ENCODE measurements around the gene BASP1. TPM values are rescaled to one million over a fixed set of nuclear protein-coding genes. Genes with fewer than 3 reads are reported as not detected.

Gene BASP1
- polyA plus RNA-seq, result 1 to 10 TPM; 4.0 to 4.7 TPM

GRCh38 chr5:17217493-17218352, at the start of gene BASP1:
Gene BASP1 (plus strand): TSS chr5:17217631. CDS start chr5:17275217, 57,586 bp downstream.
- H3K4me3 ChIP-seq (ENCODE audit: low read depth in 1 of 2, low read length in 2 of 2), result peak within 1 kb of the TSS; percentile 50 to 64
- WGBS, 2 donors, result 1 to 2% methylated on average over 45 to 89 of the region's 89 CpGs

GRCh38 chr5:17169507-17169906, 47.9 kb upstream of the BASP1 start:
- H3K27ac ChIP-seq (ENCODE audit: low read depth in 2 of 2, low read length in 1 of 2), result no peak overlapping the region
- H3K27me3 ChIP-seq (ENCODE audit: control insufficient read depth in 1 of 2, insufficient read depth in 2 of 2, low read length in 2 of 2), result no peaks in the 10 kb centered on the region
- 30 to 33% methylated on average over 2 of the region's 2 CpGs for WGBS, 2 donors
- no peaks in the 10 kb centered on the region for H3K9me3 ChIP-seq (ENCODE audit: control insufficient read depth in 2 of 2, insufficient read depth in 1 of 2, low read depth in 1 of 2, low read length in 1 of 2)
- H3K36me3 ChIP-seq (ENCODE audit: control insufficient read depth in 2 of 2, insufficient read depth in 2 of 2, low read length in 1 of 2), result no peaks in the 10 kb centered on the region
- H3K4me3 ChIP-seq (ENCODE audit: low read depth in 1 of 2, low read length in 2 of 2), result no peak overlapping the region
- H3K4me1 ChIP-seq (ENCODE audit: control insufficient read depth in 2 of 2, insufficient read depth in 2 of 2, low read length in 1 of 2), result no peaks in the 10 kb centered on the region

More at GRCh38 chr5:17217493-17218352, at the start of gene BASP1:
- Histone ChIP-seq H3K27me3 (ENCODE audit: control insufficient read depth in 1 of 2, insufficient read depth in 2 of 2, low read length in 2 of 2) (no peaks in the 10 kb centered on the region), H3K9me3 (ENCODE audit: control insufficient read depth in 2 of 2, insufficient read depth in 1 of 2, low read depth in 1 of 2, low read length in 1 of 2) (peaks cover 0 to 3% of the 10 kb centered on the region in 2 donors), H3K36me3 (ENCODE audit: control insufficient read depth in 2 of 2, insufficient read depth in 2 of 2, low read length in 1 of 2) (no peaks in the 10 kb centered on the region), H3K27ac (ENCODE audit: low read depth in 2 of 2, low read length in 1 of 2) (peak within 1 kb of the TSS; percentile 30 to 37), H3K4me1 (ENCODE audit: control insufficient read depth in 2 of 2, insufficient read depth in 2 of 2, low read length in 1 of 2) (peaks cover 8% of the 10 kb centered on the region in 2 donors)

GRCh38 chr5:17172791-17173190, 44.6 kb upstream of the BASP1 start:
- no peak overlapping the region for H3K27ac ChIP-seq (ENCODE audit: low read depth in 2 of 2, low read length in 1 of 2)
- 67 to 69% methylated on average over 3 of the region's 3 CpGs for WGBS, 2 donors
- no peaks in the 10 kb centered on the region for H3K36me3 ChIP-seq (ENCODE audit: control insufficient read depth in 2 of 2, insufficient read depth in 2 of 2, low read length in 1 of 2)
- no peak overlapping the region for H3K4me3 ChIP-seq (ENCODE audit: low read depth in 1 of 2, low read length in 2 of 2)
- H3K9me3 ChIP-seq (ENCODE audit: control insufficient read depth in 2 of 2, insufficient read depth in 1 of 2, low read depth in 1 of 2, low read length in 1 of 2), result no peaks in the 10 kb centered on the region
- no peaks in the 10 kb centered on the region for H3K4me1 ChIP-seq (ENCODE audit: control insufficient read depth in 2 of 2, insufficient read depth in 2 of 2, low read length in 1 of 2)
- H3K27me3 ChIP-seq (ENCODE audit: control insufficient read depth in 1 of 2, insufficient read depth in 2 of 2, low read length in 2 of 2), result no peaks in the 10 kb centered on the region

- no peak overlapping the region for H3K27ac ChIP-seq (ENCODE audit: low read depth in 2 of 2, low read length in 1 of 2)
Measured at GRCh38 chr5:17174965-17175364, 42.5 kb upstream of the BASP1 start.

GRCh38 chr5:17177501-17178372, 39.7 kb upstream of the BASP1 start:
- WGBS, 2 donors, result 66 to 74% methylated on average over 6 of the region's 6 CpGs

More at GRCh38 chr5:17174965-17175364, 42.5 kb upstream of the BASP1 start:
- Histone ChIP-seq H3K36me3 (ENCODE audit: control insufficient read depth in 2 of 2, insufficient read depth in 2 of 2, low read length in 1 of 2) (no peaks in the 10 kb centered on the region), H3K4me1 (ENCODE audit: control insufficient read depth in 2 of 2, insufficient read depth in 2 of 2, low read length in 1 of 2) (no peaks in the 10 kb centered on the region), H3K27me3 (ENCODE audit: control insufficient read depth in 1 of 2, insufficient read depth in 2 of 2, low read length in 2 of 2) (no peaks in the 10 kb centered on the region), H3K9me3 (ENCODE audit: control insufficient read depth in 2 of 2, insufficient read depth in 1 of 2, low read depth in 1 of 2, low read length in 1 of 2) (no peaks in the 10 kb centered on the region), H3K4me3 (ENCODE audit: low read depth in 1 of 2, low read length in 2 of 2) (no peak overlapping the region)
- 81 to 87% methylated on average over 5 of the region's 5 CpGs for WGBS, 2 donors

GRCh38 chr5:17178373-17178675, 39.1 kb upstream of the BASP1 start:
- 71 to 84% methylated on average over 2 of the region's 2 CpGs for WGBS, 2 donors
- Histone ChIP-seq H3K27me3 (ENCODE audit: control insufficient read depth in 1 of 2, insufficient read depth in 2 of 2, low read length in 2 of 2) (no peaks in the 10 kb centered on the region), H3K9me3 (ENCODE audit: control insufficient read depth in 2 of 2, insufficient read depth in 1 of 2, low read depth in 1 of 2, low read length in 1 of 2) (no peaks in the 10 kb centered on the region), H3K27ac (ENCODE audit: low read depth in 2 of 2, low read length in 1 of 2) (no peak overlapping the region), H3K4me3 (ENCODE audit: low read depth in 1 of 2, low read length in 2 of 2) (no peak overlapping the region), H3K36me3 (ENCODE audit: control insufficient read depth in 2 of 2, insufficient read depth in 2 of 2, low read length in 1 of 2) (no peaks in the 10 kb centered on the region), H3K4me1 (ENCODE audit: control insufficient read depth in 2 of 2, insufficient read depth in 2 of 2, low read length in 1 of 2) (no peaks in the 10 kb centered on the region)

More at GRCh38 chr5:17177501-17178372, 39.7 kb upstream of the BASP1 start:
- H3K4me1 ChIP-seq (ENCODE audit: control insufficient read depth in 2 of 2, insufficient read depth in 2 of 2, low read length in 1 of 2), result no peaks in the 10 kb centered on the region
- H3K36me3 ChIP-seq (ENCODE audit: control insufficient read depth in 2 of 2, insufficient read depth in 2 of 2, low read length in 1 of 2), result no peaks in the 10 kb centered on the region
- H3K27ac ChIP-seq (ENCODE audit: low read depth in 2 of 2, low read length in 1 of 2), result no peak overlapping the region
- no peak overlapping the region for H3K4me3 ChIP-seq (ENCODE audit: low read depth in 1 of 2, low read length in 2 of 2)
- no peaks in the 10 kb centered on the region for H3K9me3 ChIP-seq (ENCODE audit: control insufficient read depth in 2 of 2, insufficient read depth in 1 of 2, low read depth in 1 of 2, low read length in 1 of 2)
- H3K27me3 ChIP-seq (ENCODE audit: control insufficient read depth in 1 of 2, insufficient read depth in 2 of 2, low read length in 2 of 2), result no peaks in the 10 kb centered on the region

- WGBS, 2 donors, result 87% methylated on average over 6 of the region's 6 CpGs
- Histone ChIP-seq H3K27ac (ENCODE audit: low read depth in 2 of 2, low read length in 1 of 2) (no peak overlapping the region), H3K4me1 (ENCODE audit: control insufficient read depth in 2 of 2, insufficient read depth in 2 of 2, low read length in 1 of 2) (no peaks in the 10 kb centered on the region), H3K27me3 (ENCODE audit: control insufficient read depth in 1 of 2, insufficient read depth in 2 of 2, low read length in 2 of 2) (no peaks in the 10 kb centered on the region), H3K36me3 (ENCODE audit: control insufficient read depth in 2 of 2, insufficient read depth in 2 of 2, low read length in 1 of 2) (no peaks in the 10 kb centered on the region), H3K9me3 (ENCODE audit: control insufficient read depth in 2 of 2, insufficient read depth in 1 of 2, low read depth in 1 of 2, low read length in 1 of 2) (no peaks in the 10 kb centered on the region), H3K4me3 (ENCODE audit: low read depth in 1 of 2, low read length in 2 of 2) (no peak overlapping the region)
Measured at GRCh38 chr5:17180330-17180843, 37.0 kb upstream of the BASP1 start.

- H3K36me3 ChIP-seq (ENCODE audit: control insufficient read depth in 2 of 2, insufficient read depth in 2 of 2, low read length in 1 of 2), result no peaks in the 10 kb centered on the region
- WGBS, 2 donors, result 61 to 63% methylated on average over 11 of the region's 11 CpGs
- no peaks in the 10 kb centered on the region for H3K4me1 ChIP-seq (ENCODE audit: control insufficient read depth in 2 of 2, insufficient read depth in 2 of 2, low read length in 1 of 2)
- no peaks in the 10 kb centered on the region for H3K9me3 ChIP-seq (ENCODE audit: control insufficient read depth in 2 of 2, insufficient read depth in 1 of 2, low read depth in 1 of 2, low read length in 1 of 2)
- H3K27me3 ChIP-seq (ENCODE audit: control insufficient read depth in 1 of 2, insufficient read depth in 2 of 2, low read length in 2 of 2), result no peaks in the 10 kb centered on the region
- no peak overlapping the region for H3K27ac ChIP-seq (ENCODE audit: low read depth in 2 of 2, low read length in 1 of 2)
- no peak overlapping the region for H3K4me3 ChIP-seq (ENCODE audit: low read depth in 1 of 2, low read length in 2 of 2)
Measured at GRCh38 chr5:17180864-17181723, 36.3 kb upstream of the BASP1 start.

GRCh38 chr5:17182494-17182893, 34.9 kb upstream of the BASP1 start:
- H3K4me1 ChIP-seq (ENCODE audit: control insufficient read depth in 2 of 2, insufficient read depth in 2 of 2, low read length in 1 of 2), result no peaks in the 10 kb centered on the region
- H3K9me3 ChIP-seq (ENCODE audit: control insufficient read depth in 2 of 2, insufficient read depth in 1 of 2, low read depth in 1 of 2, low read length in 1 of 2), result no peaks in the 10 kb centered on the region
- no peaks in the 10 kb centered on the region for H3K36me3 ChIP-seq (ENCODE audit: control insufficient read depth in 2 of 2, insufficient read depth in 2 of 2, low read length in 1 of 2)
- 64 to 73% methylated on average over 3 of the region's 3 CpGs for WGBS, 2 donors
- H3K27ac ChIP-seq (ENCODE audit: low read depth in 2 of 2, low read length in 1 of 2), result no peak overlapping the region
- no peak overlapping the region for H3K4me3 ChIP-seq (ENCODE audit: low read depth in 1 of 2, low read length in 2 of 2)
- no peaks in the 10 kb centered on the region for H3K27me3 ChIP-seq (ENCODE audit: control insufficient read depth in 1 of 2, insufficient read depth in 2 of 2, low read length in 2 of 2)

Data from esophagus (tissue), 2 donors.